ENCODE measurements around the gene ARHGAP31.

- no peak for TF ChIP-seq CTCF (IDR thresholded peaks at IDR 0.05)
- TF ChIP-seq POLR2A (IDR thresholded peaks at IDR 0.05) = no peak
Measured at GRCh38 chr3:119342176-119342575, 48.0 kb downstream of the ARHGAP31 start.

Data from esophagus squamous epithelium (tissue), 4 donors.